Hepatocyte (in vitro differentiated cells): ENCODE data around the gene CREG2. TPM values are rescaled to one million over a fixed set of nuclear protein-coding genes. Genes with fewer than 3 reads are reported as not detected.

Experiments used
- DNase-seq: peaks from one replicate; pipeline ENCODE4 v3.0.0-alpha.2; 2016; ENCODE audit warnings: low spot score
- H2AFZ ChIP-seq: fragments of 200-600 bp; sonication (generic); 2 replicates; pipeline ENCODE4 v1.6.0; 2016; ENCODE audit warnings: antibody characterized with exemption, mild to moderate bottlenecking
- H3K27ac ChIP-seq: fragments of 200-600 bp; sonication (generic); 2 replicates; pipeline ENCODE4 v1.5.1; 2016; ENCODE audit warnings: mild to moderate bottlenecking
- H3K27me3 ChIP-seq: fragments of 200-600 bp; sonication (generic); 2 replicates; pipeline ENCODE4 v1.6.1; 2016
- H3K36me3 ChIP-seq: fragments of 200-600 bp; sonication (generic); replicated peaks from 2 replicates; pipeline ENCODE4 v1.5.1; 2016; ENCODE audit warnings: low read depth; ENCODE audit not compliant: insufficient read depth
- H3K4me1 ChIP-seq: fragments of 200-600 bp; sonication (generic); 2 replicates; pipeline ENCODE4 v1.5.1; 2016; ENCODE audit warnings: mild to moderate bottlenecking, moderate library complexity; ENCODE audit not compliant: insufficient read depth
- H3K4me2 ChIP-seq: fragments of 200-600 bp; sonication (generic); 2 replicates; pipeline ENCODE4 v1.6.0; 2016
- H3K4me3 ChIP-seq: fragments of 200-600 bp; sonication (generic); 2 replicates; pipeline ENCODE4 v1.5.1; 2016; ENCODE audit warnings: mild to moderate bottlenecking
- H3K79me2 ChIP-seq: fragments of 200-600 bp; sonication (generic); 2 replicates; pipeline ENCODE4 v1.6.0; 2017; ENCODE audit warnings: mild to moderate bottlenecking
- H3K9me2 ChIP-seq: fragments of 200-600 bp; sonication (generic); replicated peaks from 2 replicates; pipeline ENCODE4 v1.6.0; 2017; ENCODE audit warnings: mild to moderate bottlenecking; ENCODE audit not compliant: insufficient read depth
- H3K9me3 ChIP-seq: fragments of 200-600 bp; sonication (generic); 2 replicates; pipeline ENCODE4 v1.5.1; 2016; ENCODE audit warnings: low read depth, mild to moderate bottlenecking
- H4K20me1 ChIP-seq: fragments of 200-600 bp; sonication (generic); 2 replicates; pipeline ENCODE4 v1.6.0; 2016; ENCODE audit warnings: mild to moderate bottlenecking; ENCODE audit not compliant: insufficient read depth, poor library complexity, severe bottlenecking
- EZH2 ChIP-seq: fragments of 200-600 bp; sonication (generic); IDR thresholded peaks from 2 replicates; pipeline ENCODE4 v1.6.1; 2016; ENCODE audit warnings: antibody characterized with exemption, mild to moderate bottlenecking, borderline replicate concordance
- EZH2phosphoT487 ChIP-seq: fragments of 200-600 bp; sonication (generic); IDR thresholded peaks from one replicate; pipeline ENCODE4 v1.6.1; 2018; ENCODE audit warnings: antibody characterized with exemption, mild to moderate bottlenecking, low read depth, moderate library complexity; ENCODE audit not compliant: unreplicated experiment, severe bottlenecking
- WGBS: methylation state at CpG from one replicate; pipeline ENCODE4 v1.1.6; 2016; ENCODE audit warnings: low lambda C conversion rate; ENCODE audit errors: missing lambda C conversion rate; 5-methylcytosine and 5-hydroxymethylcytosine counted together
- polyA plus RNA-seq: library from polyadenylated mRNA; unstranded; fragments of >200 nt; fragmentation: Nextera tagmentation; extraction: Ambion mirVana; gene quantifications from 2 replicates; pipeline ENCODE4 v1.2.1, GENCODE V29; 2016
- total RNA-seq: library from RNA; depleted of rRNA; stranded (reverse); fragments of >200 nt; gene quantifications from 2 replicates; pipeline ENCODE4 v1.2.3, GENCODE V29; 2014
- TF ChIP-seq, protein P1 (sequence below): fragments of 200-600 bp; sonication (generic); IDR thresholded peaks from 2 replicates; pipeline ENCODE4 v1.5.1; 2016; ENCODE audit warnings: antibody characterized with exemption, mild to moderate bottlenecking; ENCODE audit not compliant: poor library complexity

CREG2 gene
- total and polyA plus RNA-seq, 2 experiments from 2014 or later, result 2.2 to 4.8 TPM

DNA sequence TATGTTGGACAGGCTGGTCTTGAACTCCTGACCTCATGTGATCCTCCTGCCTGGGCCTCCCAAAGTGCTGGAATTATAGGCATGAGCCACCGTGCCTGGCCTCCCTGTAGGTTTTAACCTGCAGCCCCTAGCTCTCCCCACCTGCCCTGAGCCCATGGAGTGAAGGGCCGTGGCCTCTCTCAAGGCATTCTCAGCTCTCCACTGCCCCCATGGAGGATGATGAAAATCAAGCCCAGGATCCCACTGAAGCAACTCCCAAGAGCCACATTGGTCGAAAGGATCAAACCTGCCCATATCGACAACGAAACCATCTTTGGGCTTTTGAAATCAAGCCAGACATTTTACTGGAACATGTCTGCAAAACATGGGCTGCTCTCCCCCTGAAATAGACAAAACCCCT is 22.4 kb upstream of the CREG2 start:
- no peaks in the 10 kb centered on the region for H3K9me2 ChIP-seq
- no peaks in the 10 kb centered on the region for H3K27me3 ChIP-seq
- no peak overlapping the region for H3K4me3 ChIP-seq
- H3K4me2 ChIP-seq, result no peak overlapping the region
- H3K9me3 ChIP-seq, result no peaks in the 10 kb centered on the region
- no peak overlapping the region for H3K27ac ChIP-seq
- no peak for DNase-seq
- H3K79me2 ChIP-seq, result no peaks in the 10 kb centered on the region
- no peaks in the 10 kb centered on the region for H3K4me1 ChIP-seq
- no peaks in the 10 kb centered on the region for H3K36me3 ChIP-seq
- no peaks in the 10 kb centered on the region for H4K20me1 ChIP-seq
- no peak overlapping the region for H2AFZ ChIP-seq
- TF ChIP-seq, protein P1, sequence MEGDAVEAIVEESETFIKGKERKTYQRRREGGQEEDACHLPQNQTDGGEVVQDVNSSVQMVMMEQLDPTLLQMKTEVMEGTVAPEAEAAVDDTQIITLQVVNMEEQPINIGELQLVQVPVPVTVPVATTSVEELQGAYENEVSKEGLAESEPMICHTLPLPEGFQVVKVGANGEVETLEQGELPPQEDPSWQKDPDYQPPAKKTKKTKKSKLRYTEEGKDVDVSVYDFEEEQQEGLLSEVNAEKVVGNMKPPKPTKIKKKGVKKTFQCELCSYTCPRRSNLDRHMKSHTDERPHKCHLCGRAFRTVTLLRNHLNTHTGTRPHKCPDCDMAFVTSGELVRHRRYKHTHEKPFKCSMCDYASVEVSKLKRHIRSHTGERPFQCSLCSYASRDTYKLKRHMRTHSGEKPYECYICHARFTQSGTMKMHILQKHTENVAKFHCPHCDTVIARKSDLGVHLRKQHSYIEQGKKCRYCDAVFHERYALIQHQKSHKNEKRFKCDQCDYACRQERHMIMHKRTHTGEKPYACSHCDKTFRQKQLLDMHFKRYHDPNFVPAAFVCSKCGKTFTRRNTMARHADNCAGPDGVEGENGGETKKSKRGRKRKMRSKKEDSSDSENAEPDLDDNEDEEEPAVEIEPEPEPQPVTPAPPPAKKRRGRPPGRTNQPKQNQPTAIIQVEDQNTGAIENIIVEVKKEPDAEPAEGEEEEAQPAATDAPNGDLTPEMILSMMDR, result no peak
- TF ChIP-seq EZH2 (no peak), EZH2phosphoT487 (no peak)
- WGBS, result 85% methylated on average over 5 of the region's 5 CpGs

DNA sequence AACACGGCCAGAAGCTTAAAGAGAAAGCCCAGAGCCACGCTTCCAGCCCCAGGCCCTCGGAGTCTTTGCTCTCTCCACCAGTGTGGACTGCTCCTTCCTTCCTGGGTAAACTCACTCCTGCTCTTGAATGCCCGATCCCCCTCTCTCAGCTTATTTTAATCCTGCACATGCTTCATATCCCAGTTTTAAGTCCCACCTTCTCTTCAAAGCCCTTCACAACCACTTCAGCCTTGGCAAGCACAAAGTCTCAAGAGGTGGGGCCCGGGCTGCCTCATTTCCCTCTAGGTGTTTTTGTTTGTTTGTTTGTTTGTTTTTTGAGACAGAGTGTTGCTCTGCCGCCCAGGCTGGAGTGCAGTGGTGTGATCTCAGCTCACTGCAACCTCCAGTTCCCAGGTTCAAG is 21.6 kb upstream of the CREG2 start:
- Histone ChIP-seq H4K20me1 (no peaks in the 10 kb centered on the region), H3K4me2 (no peak overlapping the region), H2AFZ (no peak overlapping the region), H3K36me3 (no peaks in the 10 kb centered on the region), H3K9me3 (no peaks in the 10 kb centered on the region), H3K79me2 (no peaks in the 10 kb centered on the region), H3K4me3 (no peak overlapping the region), H3K27ac (no peak overlapping the region), H3K9me2 (no peaks in the 10 kb centered on the region), H3K27me3 (no peaks in the 10 kb centered on the region), H3K4me1 (no peaks in the 10 kb centered on the region)
- no peak for DNase-seq
- TF ChIP-seq EZH2, result no peak
- TF ChIP-seq EZH2phosphoT487, result no peak
- TF ChIP-seq, protein P1, result no peak
- WGBS, result 85% methylated on average over 6 of the region's 6 CpGs

DNA sequence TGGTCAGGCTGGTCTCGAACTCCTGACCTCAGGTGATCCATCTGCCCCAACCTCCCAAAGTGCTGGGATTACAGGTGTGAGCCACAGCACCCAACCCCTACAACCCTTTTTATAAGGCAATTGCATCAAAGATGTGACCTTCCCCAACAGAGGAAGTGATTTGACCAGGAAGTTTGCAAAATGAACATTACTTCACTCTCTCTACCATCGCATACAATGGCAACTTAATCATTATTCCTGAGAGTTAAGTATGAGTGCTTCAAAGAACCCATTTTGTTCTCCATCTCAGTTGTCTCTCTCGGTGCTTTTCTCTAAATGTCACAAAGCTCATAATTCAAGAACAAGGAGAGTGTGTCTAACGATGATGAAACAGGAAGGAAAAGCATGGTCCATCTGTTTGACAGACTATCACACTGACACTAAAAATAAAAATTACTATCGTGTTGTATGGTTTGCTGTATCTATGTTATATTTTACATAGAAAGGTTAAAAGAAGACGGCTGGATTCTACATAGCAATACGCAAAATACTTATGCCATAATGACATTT is 18.1 kb upstream of the CREG2 start:
- Histone ChIP-seq H3K4me1 (no peaks in the 10 kb centered on the region), H3K9me3 (no peaks in the 10 kb centered on the region), H3K4me3 (no peak overlapping the region), H3K4me2 (no peak overlapping the region), H3K9me2 (no peaks in the 10 kb centered on the region), H3K79me2 (no peaks in the 10 kb centered on the region), H3K27ac (no peak overlapping the region), H2AFZ (no peak overlapping the region), H4K20me1 (no peaks in the 10 kb centered on the region), H3K36me3 (no peaks in the 10 kb centered on the region), H3K27me3 (no peaks in the 10 kb centered on the region)
- TF ChIP-seq, protein P1, result no peak
- TF ChIP-seq EZH2, result no peak
- no peak for DNase-seq
- 86% methylated on average over 7 of the region's 7 CpGs for WGBS

DNA sequence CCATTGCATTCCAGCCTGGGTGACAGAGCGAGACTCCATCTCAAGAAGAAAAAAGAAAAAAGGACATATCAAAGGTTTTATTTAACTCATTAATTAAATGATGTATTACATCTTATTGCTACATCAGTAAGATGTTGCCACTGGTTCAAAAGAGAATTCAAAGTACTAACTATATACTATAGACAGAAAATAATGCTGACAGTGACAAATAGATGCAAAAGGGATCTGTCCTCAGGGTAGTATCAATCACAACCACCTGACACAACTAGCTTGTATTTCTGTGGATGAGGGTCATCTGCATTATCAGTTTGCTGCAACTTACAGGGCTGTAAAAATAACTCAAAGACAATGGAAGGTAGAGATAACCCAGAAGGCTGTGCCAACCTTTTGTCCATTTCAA is 16.4 kb upstream of the CREG2 start:
- Histone ChIP-seq H3K4me1 (no peaks in the 10 kb centered on the region), H2AFZ (no peak overlapping the region), H3K27me3 (no peaks in the 10 kb centered on the region), H3K9me2 (no peaks in the 10 kb centered on the region), H3K27ac (no peak overlapping the region), H3K4me3 (no peak overlapping the region), H4K20me1 (no peaks in the 10 kb centered on the region), H3K79me2 (no peaks in the 10 kb centered on the region), H3K9me3 (no peaks in the 10 kb centered on the region), H3K4me2 (no peak overlapping the region), H3K36me3 (no peaks in the 10 kb centered on the region)
- no peak for DNase-seq
- 100% methylated on average over 1 of the region's 1 CpG for WGBS
- TF ChIP-seq, protein P1, result no peak
- TF ChIP-seq EZH2phosphoT487, result no peak
- TF ChIP-seq EZH2, result no peak
